ENCODE data around the gene P3H1. TPM values are rescaled to one million over a fixed set of nuclear protein-coding genes. Genes with fewer than 3 reads are reported as not detected.
"Not testable (repeated sequence)": the region's sequence is repeated elsewhere in the genome, so short reads cannot be mapped to it uniquely, and the experiment has no call there.

The P3H1 gene
- total RNA-seq, 1 donor from 2014 or later, result 221 TPM

GRCh38 chr1:42723511-42723910, 43.3 kb downstream of the P3H1 start:
- peaks cover 2% of the 10 kb centered on the region for H3K36me3 Mint-ChIP-seq (ENCODE audit: unreplicated experiment)
- peak; percentile 32 for DNase-seq (ENCODE audit: extremely low spot score, unreplicated experiment)
- no peak overlapping the region for H3K4me3 Mint-ChIP-seq (ENCODE audit: unreplicated experiment)
- no peak for TF ChIP-seq CTCF (IDR thresholded peaks at IDR 0.05)
- peaks cover 5% of the 10 kb centered on the region for H3K9me3 Mint-ChIP-seq (ENCODE audit: unreplicated experiment)
- H3K27ac Mint-ChIP-seq (ENCODE audit: unreplicated experiment), result no peak overlapping the region
- peaks cover 2% of the 10 kb centered on the region for H3K4me1 Mint-ChIP-seq (ENCODE audit: unreplicated experiment)
- H3K27me3 Mint-ChIP-seq (ENCODE audit: unreplicated experiment), result no peaks in the 10 kb centered on the region

- H3K9me3 Mint-ChIP-seq (ENCODE audit: unreplicated experiment); H3K4me3 Mint-ChIP-seq (ENCODE audit: unreplicated experiment); H3K36me3 Mint-ChIP-seq (ENCODE audit: unreplicated experiment); H3K27ac Mint-ChIP-seq (ENCODE audit: unreplicated experiment); H3K4me1 Mint-ChIP-seq (ENCODE audit: unreplicated experiment); H3K27me3 Mint-ChIP-seq (ENCODE audit: unreplicated experiment); DNase-seq (ENCODE audit: extremely low spot score, unreplicated experiment): not testable (repeated sequence)
Observed at GRCh38 chr1:42722403-42722802, 44.4 kb downstream of the P3H1 start.

GRCh38 chr1:42721926-42722325, 44.9 kb downstream of the P3H1 start:
- Mint-ChIP-seq H3K27ac (ENCODE audit: unreplicated experiment) (no peak overlapping the region), H3K4me3 (ENCODE audit: unreplicated experiment) (no peak overlapping the region), H3K27me3 (ENCODE audit: unreplicated experiment) (no peaks in the 10 kb centered on the region), H3K9me3 (ENCODE audit: unreplicated experiment) (peaks cover 5% of the 10 kb centered on the region), H3K4me1 (ENCODE audit: unreplicated experiment) (peaks cover 2% of the 10 kb centered on the region), H3K36me3 (ENCODE audit: unreplicated experiment) (peaks cover 8% of the 10 kb centered on the region)
- no peak for TF ChIP-seq CTCF (IDR thresholded peaks at IDR 0.05)
- DNase-seq (ENCODE audit: extremely low spot score, unreplicated experiment), result no peak

GRCh38 chr1:42720868-42721267, 46.0 kb downstream of the P3H1 start:
- DNase-seq (ENCODE audit: extremely low spot score, unreplicated experiment), result no peak
- H3K27ac Mint-ChIP-seq (ENCODE audit: unreplicated experiment), result peak overlapping the region; percentile 33
- TF ChIP-seq CTCF (IDR thresholded peaks at IDR 0.05), result no peak
- peaks cover 2% of the 10 kb centered on the region for H3K4me1 Mint-ChIP-seq (ENCODE audit: unreplicated experiment)
- H3K27me3 Mint-ChIP-seq (ENCODE audit: unreplicated experiment), result no peaks in the 10 kb centered on the region
- H3K9me3 Mint-ChIP-seq (ENCODE audit: unreplicated experiment), result peaks cover 5% of the 10 kb centered on the region
- peaks cover 13% of the 10 kb centered on the region for H3K36me3 Mint-ChIP-seq (ENCODE audit: unreplicated experiment)
- H3K4me3 Mint-ChIP-seq (ENCODE audit: unreplicated experiment), result no peak overlapping the region

GRCh38 chr1:42714441-42714840, 52.4 kb downstream of the P3H1 start:
- H3K4me3 Mint-ChIP-seq (ENCODE audit: unreplicated experiment); H3K4me1 Mint-ChIP-seq (ENCODE audit: unreplicated experiment); DNase-seq (ENCODE audit: extremely low spot score, unreplicated experiment); H3K27ac Mint-ChIP-seq (ENCODE audit: unreplicated experiment); H3K27me3 Mint-ChIP-seq (ENCODE audit: unreplicated experiment): not testable (repeated sequence)
- Mint-ChIP-seq H3K9me3 (ENCODE audit: unreplicated experiment) (peaks cover 22% of the 10 kb centered on the region), H3K36me3 (ENCODE audit: unreplicated experiment) (peaks cover 49% of the 10 kb centered on the region)

GRCh38 chr1:42713293-42713692, 53.5 kb downstream of the P3H1 start:
- no peak overlapping the region for H3K27ac Mint-ChIP-seq (ENCODE audit: unreplicated experiment)
- no peaks in the 10 kb centered on the region for H3K27me3 Mint-ChIP-seq (ENCODE audit: unreplicated experiment)
- peaks cover 54% of the 10 kb centered on the region for H3K36me3 Mint-ChIP-seq (ENCODE audit: unreplicated experiment)
- H3K9me3 Mint-ChIP-seq (ENCODE audit: unreplicated experiment), result peaks cover 24% of the 10 kb centered on the region
- no peak for DNase-seq (ENCODE audit: extremely low spot score, unreplicated experiment)
- H3K4me1 Mint-ChIP-seq (ENCODE audit: unreplicated experiment), result peaks cover 4% of the 10 kb centered on the region
- H3K4me3 Mint-ChIP-seq (ENCODE audit: unreplicated experiment), result no peak overlapping the region
- TF ChIP-seq CTCF (IDR thresholded peaks at IDR 0.05), result no peak

- not testable (repeated sequence) for DNase-seq (ENCODE audit: extremely low spot score, unreplicated experiment); H3K27ac Mint-ChIP-seq (ENCODE audit: unreplicated experiment); H3K4me3 Mint-ChIP-seq (ENCODE audit: unreplicated experiment); H3K27me3 Mint-ChIP-seq (ENCODE audit: unreplicated experiment); H3K4me1 Mint-ChIP-seq (ENCODE audit: unreplicated experiment)
- Mint-ChIP-seq H3K9me3 (ENCODE audit: unreplicated experiment) (peaks cover 24% of the 10 kb centered on the region), H3K36me3 (ENCODE audit: unreplicated experiment) (peaks cover 59% of the 10 kb centered on the region)
Observed at GRCh38 chr1:42712808-42713207, 54.0 kb downstream of the P3H1 start.

Measured in osteocyte (in vitro differentiated cells).